AG08396 (cell line): ENCODE results near the gene GOLGA2.

Experiments used
- DNase-seq: peaks from one replicate; pipeline ENCODE4 v3.0.0; 2012; ENCODE audit warnings: low spot score, mixed read lengths

The GOLGA2 gene

GRCh38 chr9:128257907-128258306, 17.9 kb downstream of the GOLGA2 start:
- no peak for DNase-seq

DNA sequence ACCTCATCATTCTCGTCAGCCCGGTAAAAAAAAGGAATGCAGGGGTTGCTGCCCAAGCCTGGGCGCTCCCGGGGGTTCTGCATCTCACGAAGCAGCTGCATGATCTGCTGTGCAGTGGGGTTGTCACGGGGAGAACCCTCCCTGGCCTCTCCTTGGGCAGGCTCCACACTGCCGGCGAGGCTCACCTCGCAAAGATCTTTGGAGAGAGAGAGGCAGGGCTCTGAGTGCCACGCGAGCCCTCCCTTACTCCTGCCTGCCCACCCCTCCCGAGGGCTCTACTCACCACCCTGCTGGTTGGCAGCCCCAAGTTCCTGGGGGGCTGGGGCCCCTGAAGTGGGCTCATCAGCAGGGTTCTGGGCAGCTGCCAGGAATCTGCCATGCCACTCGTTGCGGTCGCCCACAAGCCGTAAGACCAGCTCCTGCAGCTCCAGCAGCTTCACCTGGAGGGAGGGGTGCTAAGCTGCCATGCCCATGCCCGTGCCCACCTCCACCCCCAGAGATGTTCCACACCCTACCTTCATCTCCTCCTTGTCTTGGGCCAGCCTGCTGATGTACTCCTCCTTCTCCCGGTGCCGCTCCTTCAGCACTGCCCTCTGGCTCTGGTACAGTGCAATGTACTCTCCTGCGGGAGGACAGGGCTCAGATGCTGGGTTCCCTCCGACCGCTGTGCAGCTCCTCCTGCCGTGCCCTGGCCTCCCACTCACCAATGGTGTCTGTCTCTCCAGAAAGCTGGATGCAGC, 18.6 kb downstream of the GOLGA2 start:
- no peak for DNase-seq

- DNase-seq = peak; percentile 87
Measured at GRCh38 chr9:128254855-128255759, 20.7 kb downstream of the GOLGA2 start.

DNA sequence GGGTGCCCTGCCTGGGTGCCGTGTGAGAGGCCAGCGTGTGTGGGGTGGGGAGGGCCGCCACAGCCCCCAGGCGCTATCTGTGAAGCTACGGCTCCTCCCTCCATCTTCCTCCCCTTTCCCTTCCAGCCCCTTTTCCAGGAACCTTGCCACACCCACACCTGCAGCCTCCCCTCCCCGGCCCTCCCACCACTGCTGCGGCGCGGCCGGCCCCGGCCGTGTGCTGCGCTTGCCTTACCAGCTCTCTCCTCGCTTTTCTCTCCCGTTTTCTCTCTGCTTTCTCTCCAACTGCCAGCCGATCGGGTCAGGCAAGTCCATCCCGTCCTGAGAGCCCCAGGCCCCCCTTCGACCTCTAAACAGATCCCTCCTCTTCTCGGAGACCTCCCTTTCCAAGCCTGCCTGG, 21.4 kb downstream of the GOLGA2 start:
- DNase-seq = no peak

- DNase-seq = no peak
Measured at GRCh38 chr9:128253991-128254346, 21.8 kb downstream of the GOLGA2 start.

- no peak for DNase-seq
Measured at GRCh38 chr9:128253140-128253990, 22.4 kb downstream of the GOLGA2 start.

- DNase-seq = no peak
Measured at GRCh38 chr9:128252317-128253139, 23.3 kb downstream of the GOLGA2 start.

DNA sequence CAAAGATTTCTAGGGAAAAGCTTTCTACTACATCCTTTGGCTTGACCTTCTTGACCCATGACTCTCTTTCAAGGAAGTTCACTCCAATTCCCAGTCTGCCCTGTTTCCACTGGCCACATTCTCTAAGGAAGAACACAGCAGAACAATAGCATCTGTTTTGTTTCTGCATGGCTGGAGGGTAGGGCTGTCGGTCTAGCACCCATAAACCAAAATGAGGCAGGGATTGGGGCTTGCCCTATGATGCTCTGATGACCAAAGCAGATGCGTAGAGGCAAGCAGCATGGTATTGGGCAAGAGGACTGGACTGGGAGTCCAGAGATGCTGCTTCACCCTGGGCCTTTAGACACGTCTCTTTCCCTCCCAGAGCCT, 24.1 kb downstream of the GOLGA2 start:
- DNase-seq = no peak

GRCh38 chr9:128250839-128251731, 24.7 kb downstream of the GOLGA2 start:
- no peak for DNase-seq

DNA sequence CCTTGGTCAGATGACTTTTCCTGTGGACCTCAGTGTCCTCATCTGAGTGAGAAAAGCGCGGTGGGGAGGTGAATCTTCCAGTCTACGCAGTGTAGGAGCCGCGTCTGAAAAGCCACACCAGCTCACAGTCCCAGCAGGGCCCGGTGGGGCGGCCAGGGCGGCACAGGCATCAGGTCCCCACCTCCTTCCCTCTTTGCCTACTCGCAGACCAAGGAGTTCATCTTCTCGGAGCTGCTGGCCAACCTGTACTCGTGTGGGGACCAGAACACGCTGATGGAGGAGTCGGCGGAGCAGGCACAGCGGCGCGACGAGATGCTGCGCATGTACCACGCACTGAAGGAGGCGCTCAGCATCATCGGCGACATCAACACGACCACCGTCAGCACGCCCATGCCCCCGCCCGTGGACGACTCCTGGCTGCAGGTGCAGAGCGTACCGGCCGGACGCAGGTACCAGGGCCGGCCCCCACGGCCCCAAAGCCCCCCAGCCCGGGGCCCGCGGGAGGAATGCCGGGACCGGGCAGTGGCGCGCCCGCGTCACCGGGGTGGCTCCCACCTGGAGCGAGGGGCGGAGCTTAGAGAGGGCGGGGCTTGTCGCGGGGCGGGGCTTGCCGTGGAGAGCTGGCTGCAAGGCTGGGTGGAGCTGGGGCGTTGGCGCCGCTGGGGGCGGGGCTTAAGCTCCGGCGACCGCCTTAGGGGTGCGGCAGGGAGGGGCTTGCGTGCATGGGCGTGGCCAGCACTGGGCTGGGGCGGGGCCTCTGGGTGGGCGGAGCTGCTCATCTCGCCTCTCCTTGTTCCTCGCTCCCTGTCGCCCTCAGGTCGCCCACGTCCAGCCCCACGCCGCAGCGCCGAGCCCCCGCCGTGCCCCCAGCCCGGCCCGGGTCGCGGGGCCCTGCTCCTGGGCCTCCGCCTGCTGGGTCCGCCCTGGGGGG, 25.6 kb downstream of the GOLGA2 start:
- peak; percentile 75 for DNase-seq

DNA sequence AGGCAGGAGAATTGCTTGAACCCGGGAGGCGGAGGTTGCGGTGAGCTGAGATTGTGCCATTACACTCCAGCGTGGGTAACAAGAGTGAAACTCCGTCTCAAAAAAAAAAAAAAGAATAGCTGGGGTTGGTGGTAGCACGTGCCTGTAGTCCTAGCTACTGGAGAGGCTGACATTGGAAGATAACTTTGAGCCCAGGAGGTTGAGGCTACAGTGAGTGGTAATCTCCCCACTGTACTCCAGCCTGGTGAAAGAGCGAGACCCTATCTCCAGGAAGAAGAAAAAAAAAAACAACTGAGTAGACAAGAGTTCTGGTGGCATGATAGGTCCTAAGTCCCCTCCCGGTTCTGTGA, 26.3 kb downstream of the GOLGA2 start:
- DNase-seq = no peak

DNA sequence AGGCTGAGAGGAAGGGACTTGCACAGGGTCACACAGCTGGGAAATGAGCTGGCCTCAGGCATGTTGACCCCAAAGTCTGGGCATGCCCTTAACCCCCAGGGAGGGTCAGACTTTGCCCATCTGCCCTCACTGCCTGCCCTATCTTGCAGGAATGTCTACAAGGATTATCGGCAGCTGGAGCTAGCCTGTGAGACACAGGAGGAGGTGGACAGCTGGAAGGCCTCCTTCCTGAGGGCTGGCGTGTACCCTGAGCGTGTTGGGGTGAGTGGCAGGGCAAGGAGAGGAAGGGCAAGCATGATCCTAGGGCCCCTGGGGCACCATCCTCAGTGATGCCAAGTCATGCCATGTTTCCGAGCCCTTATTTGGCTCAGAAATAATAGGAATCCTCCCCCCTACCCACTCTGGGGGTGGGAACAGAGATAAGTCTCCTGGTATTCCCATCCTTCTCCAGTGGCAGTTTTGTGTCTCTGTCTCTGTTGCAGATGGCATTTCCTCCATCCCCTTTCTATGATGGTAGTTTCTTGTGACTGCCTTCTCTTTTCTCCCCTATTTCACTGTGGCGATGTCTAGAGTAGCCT, 28.5 kb downstream of the GOLGA2 start:
- DNase-seq = no peak

- no peak for DNase-seq
Measured at GRCh38 chr9:128246471-128246870, 29.3 kb downstream of the GOLGA2 start.

- peak; percentile 72 for DNase-seq
Measured at GRCh38 chr9:128245421-128246151, 30.2 kb downstream of the GOLGA2 start.

DNA sequence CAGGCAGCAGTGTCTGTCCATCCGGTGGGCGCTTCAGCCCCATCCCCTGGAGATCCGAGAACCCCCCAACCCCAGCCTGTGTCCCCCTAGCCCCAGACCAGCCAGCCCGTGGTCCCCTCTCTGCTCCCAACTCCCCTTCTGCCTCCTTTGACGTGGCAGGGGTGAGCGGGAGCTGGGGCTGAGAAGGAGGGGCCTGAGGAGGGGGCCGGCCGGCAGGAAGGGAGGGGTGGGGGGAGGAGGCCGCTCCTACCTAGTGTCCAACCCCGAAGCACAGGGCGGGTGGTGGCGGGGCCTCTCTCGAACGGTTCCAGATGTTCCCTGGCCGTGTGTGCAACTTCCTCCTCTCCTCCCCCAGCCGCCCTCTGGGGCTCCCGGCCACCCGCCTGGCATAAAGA, 31.0 kb downstream of the GOLGA2 start:
- DNase-seq = peak; percentile 86

DNA sequence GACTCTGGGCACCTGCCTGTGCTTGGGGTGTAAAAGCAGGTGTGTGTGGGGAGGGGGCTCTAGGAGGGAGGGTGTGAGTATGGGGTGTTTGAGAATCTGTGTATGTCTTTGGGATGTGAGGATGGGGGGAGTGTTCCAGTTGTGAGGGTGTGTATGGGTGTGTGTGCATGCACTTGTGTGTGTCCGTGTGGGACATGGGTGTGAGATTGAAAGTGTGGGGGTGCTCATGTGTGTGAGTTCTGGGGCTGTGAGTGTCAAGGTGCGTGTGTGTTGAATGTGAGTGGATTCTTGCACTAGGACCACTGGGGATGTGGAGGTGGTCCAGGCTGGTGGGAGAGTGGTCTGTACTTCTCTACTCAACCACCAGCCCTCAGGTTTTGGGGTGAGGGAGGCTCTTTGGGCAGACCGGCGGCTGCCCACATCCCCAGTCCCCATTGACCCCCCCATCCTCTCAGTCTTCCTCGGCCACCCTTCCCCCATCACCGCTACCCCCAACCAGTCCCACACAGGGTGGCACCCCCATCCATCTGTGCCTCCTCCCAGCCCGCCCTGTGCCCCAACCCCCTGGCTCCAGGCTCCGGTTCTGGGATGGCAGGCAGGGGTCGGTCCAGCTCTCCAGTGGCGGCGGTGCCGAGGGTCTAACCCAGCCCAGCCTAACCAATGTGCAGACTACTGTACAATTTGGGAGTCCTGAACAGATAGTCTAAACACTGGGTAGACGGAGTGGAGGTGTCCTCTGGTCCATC, 31.5 kb downstream of the GOLGA2 start:
- DNase-seq = no peak

- DNase-seq = no peak
Measured at GRCh38 chr9:128243215-128244018, 32.4 kb downstream of the GOLGA2 start.
